ENCODE data around the gene DBI. TPM values are rescaled to one million over a fixed set of nuclear protein-coding genes. Genes with fewer than 3 reads are reported as not detected.
A peak's percentile ranks its signal among the peaks of the same experiment; 100 is the strongest.

Gene DBI
- 99.0 and 107 TPM in 2 replicates for total RNA-seq

GRCh38 chr2:119366649-119367471, at the start of gene DBI, which contains the start of gene C2orf76:
TSS of gene DBI (plus strand) at chr2:119366977. CDS start at chr2:119367052, 75 bp downstream.
TSS of gene C2orf76 (minus strand) at chr2:119366834. CDS start at chr2:119339959, 26,875 bp downstream.
- DNase-seq (ENCODE audit: low read depth, low spot score): peak; percentile 76

GRCh38 chr2:119317554-119317953, 49.2 kb upstream of the DBI start:
- no peak for DNase-seq (ENCODE audit: low read depth, low spot score)

GRCh38 chr2:119319593-119319992, 47.2 kb upstream of the DBI start:
- DNase-seq (ENCODE audit: low read depth, low spot score): no peak

GRCh38 chr2:119323459-119323858, 43.3 kb upstream of the DBI start:
- DNase-seq (ENCODE audit: low read depth, low spot score): no peak

GRCh38 chr2:119324685-119325270, 42.0 kb upstream of the DBI start:
- DNase-seq (ENCODE audit: low read depth, low spot score): no peak

GRCh38 chr2:119326938-119327337, 39.8 kb upstream of the DBI start:
- no peak for DNase-seq (ENCODE audit: low read depth, low spot score)

GRCh38 chr2:119327431-119327830, 39.3 kb upstream of the DBI start:
- DNase-seq (ENCODE audit: low read depth, low spot score): no peak

- DNase-seq (ENCODE audit: low read depth, low spot score): no peak
Observed at GRCh38 chr2:119332953-119333352, 33.8 kb upstream of the DBI start.

GRCh38 chr2:119333360-119333759, 33.4 kb upstream of the DBI start:
- DNase-seq (ENCODE audit: low read depth, low spot score): no peak

GRCh38 chr2:119333833-119334232, 32.9 kb upstream of the DBI start:
- no peak for DNase-seq (ENCODE audit: low read depth, low spot score)

- no peak for DNase-seq (ENCODE audit: low read depth, low spot score)
Observed at GRCh38 chr2:119337749-119338148, 29.0 kb upstream of the DBI start.

- DNase-seq (ENCODE audit: low read depth, low spot score): no peak
Observed at GRCh38 chr2:119338272-119338671, 28.5 kb upstream of the DBI start.

- DNase-seq (ENCODE audit: low read depth, low spot score): no peak
Observed at GRCh38 chr2:119338826-119339561, 27.8 kb upstream of the DBI start.

- no peak for DNase-seq (ENCODE audit: low read depth, low spot score)
Observed at GRCh38 chr2:119339562-119339923, 27.2 kb upstream of the DBI start.

- no peak for DNase-seq (ENCODE audit: low read depth, low spot score)
Observed at GRCh38 chr2:119341684-119342083, 25.1 kb upstream of the DBI start.

GRCh38 chr2:119349289-119349688, 17.5 kb upstream of the DBI start:
- no peak for DNase-seq (ENCODE audit: low read depth, low spot score)

- DNase-seq (ENCODE audit: low read depth, low spot score): no peak
Observed at GRCh38 chr2:119350311-119350998, 16.3 kb upstream of the DBI start.

- no peak for DNase-seq (ENCODE audit: low read depth, low spot score)
Observed at GRCh38 chr2:119352357-119352756, 14.4 kb upstream of the DBI start.

GRCh38 chr2:119354860-119355259, 11.9 kb upstream of the DBI start:
- no peak for DNase-seq (ENCODE audit: low read depth, low spot score)

GRCh38 chr2:119359774-119360173, 7.0 kb upstream of the DBI start:
- DNase-seq (ENCODE audit: low read depth, low spot score): no peak

GRCh38 chr2:119360423-119360966, 6.3 kb upstream of the DBI start:
- DNase-seq (ENCODE audit: low read depth, low spot score): no peak

Data from pulmonary artery endothelial cell (primary cell).